ENCODE data around the gene SLC38A1. TPM values are rescaled to one million over a fixed set of nuclear protein-coding genes. Genes with fewer than 3 reads are reported as not detected.

The SLC38A1 gene
- total RNA-seq, 1 experiment from 2014 or later: 259 TPM

- Histone ChIP-seq H3K27me3 (replicated peaks; ENCODE audit: control insufficient read depth, insufficient read depth, low read length) (no peaks in the 10 kb centered on the region), H3K9me3 (no peaks in the 10 kb centered on the region), H3K36me3 (ENCODE audit: control insufficient read depth, insufficient read depth, low read length) (no peaks in the 10 kb centered on the region), H3K4me1 (0 out of 2 replicates have a peak, but pooled peaks cover 5% of the 10 kb centered on the region), H3K4me3 (ENCODE audit: low read depth, low read length) (no peak overlapping the region)
- peaks cover 15% of the 10 kb centered on the region for H3K4me1 Mint-ChIP-seq (ENCODE audit: low read depth, unreplicated experiment)
- no peak for DNase-seq
- ChIA-PET POLR2A (no interaction called here), CTCF (no interaction called here)
- intact Hi-C loops (cut with micrococcal nuclease; ENCODE audit: unreplicated experiment): no loop called here
- H3K27me3 Mint-ChIP-seq (ENCODE audit: insufficient read depth, unreplicated experiment): peaks cover 8% of the 10 kb centered on the region
- H3K4me3 Mint-ChIP-seq (ENCODE audit: unreplicated experiment): no peak overlapping the region
- no TSS peak for BruUV-seq (replicated peaks)
- H3K9me3 Mint-ChIP-seq (ENCODE audit: unreplicated experiment): no peaks in the 10 kb centered on the region
- no peak for TF ChIP-seq CTCF (IDR thresholded peaks at IDR 0.05; ENCODE audit: insufficient read depth in 1 of 2, low read depth in 1 of 2, low read length in 1 of 2, severe bottlenecking in 1 of 2, unreplicated experiment in 1 of 2)
- H3K36me3 Mint-ChIP-seq (ENCODE audit: insufficient read depth, unreplicated experiment): no peaks in the 10 kb centered on the region
- no peak overlapping the region for H3K27ac Mint-ChIP-seq (ENCODE audit: unreplicated experiment)
Observed at GRCh38 chr12:46144433-46144832, 124.4 kb downstream of the SLC38A1 start.

- Mint-ChIP-seq H3K36me3 (ENCODE audit: insufficient read depth, unreplicated experiment) (no peaks in the 10 kb centered on the region), H3K9me3 (ENCODE audit: unreplicated experiment) (peaks cover 7% of the 10 kb centered on the region), H3K27me3 (ENCODE audit: insufficient read depth, unreplicated experiment) (peaks cover 2% of the 10 kb centered on the region), H3K4me1 (ENCODE audit: low read depth, unreplicated experiment) (peaks cover 18% of the 10 kb centered on the region), H3K27ac (ENCODE audit: unreplicated experiment) (no peak overlapping the region), H3K4me3 (ENCODE audit: unreplicated experiment) (no peak overlapping the region)
- Histone ChIP-seq H3K4me3 (ENCODE audit: low read depth, low read length) (no peak overlapping the region), H3K4me1 (peaks cover 18% of the 10 kb centered on the region), H3K27me3 (replicated peaks; ENCODE audit: control insufficient read depth, insufficient read depth, low read length) (no peaks in the 10 kb centered on the region; the same call in 1 of the 2 replicates), H3K9me3 (no peaks in the 10 kb centered on the region), H3K36me3 (ENCODE audit: control insufficient read depth, insufficient read depth, low read length) (no peaks in the 10 kb centered on the region)
- ChIA-PET CTCF (no interaction called here), POLR2A (no interaction called here)
- DNase-seq: no peak
- TF ChIP-seq CTCF (IDR thresholded peaks at IDR 0.05; ENCODE audit: insufficient read depth in 1 of 2, low read depth in 1 of 2, low read length in 1 of 2, severe bottlenecking in 1 of 2, unreplicated experiment in 1 of 2): no peak
- BruUV-seq (replicated peaks): no TSS peak
- intact Hi-C loops (cut with micrococcal nuclease; ENCODE audit: unreplicated experiment): loop anchor here (10.0 kb wide), 1 partner anchor 799 kb away; no protein-coding TSS in a partner anchor
Observed at GRCh38 chr12:46136249-46136648, 132.6 kb downstream of the SLC38A1 start.

GRCh38 chr12:46135750-46136149 is 133.1 kb downstream of the SLC38A1 start:
- peaks cover 2% of the 10 kb centered on the region for H3K27me3 Mint-ChIP-seq (ENCODE audit: insufficient read depth, unreplicated experiment)
- POLR2A ChIA-PET: no interaction called here
- no peaks in the 10 kb centered on the region for H3K36me3 Mint-ChIP-seq (ENCODE audit: insufficient read depth, unreplicated experiment)
- peaks cover 18% of the 10 kb centered on the region for H3K4me1 Mint-ChIP-seq (ENCODE audit: low read depth, unreplicated experiment)
- H3K9me3 Mint-ChIP-seq (ENCODE audit: unreplicated experiment): peaks cover 7% of the 10 kb centered on the region
- Histone ChIP-seq H3K36me3 (ENCODE audit: control insufficient read depth, insufficient read depth, low read length) (no peaks in the 10 kb centered on the region), H3K9me3 (no peaks in the 10 kb centered on the region), H3K4me1 (peaks cover 18% of the 10 kb centered on the region), H3K4me3 (ENCODE audit: low read depth, low read length) (no peak overlapping the region), H3K27me3 (replicated peaks; ENCODE audit: control insufficient read depth, insufficient read depth, low read length) (no peaks in the 10 kb centered on the region; the same call in 1 of the 2 replicates)
- no peak for TF ChIP-seq CTCF (IDR thresholded peaks at IDR 0.05; ENCODE audit: insufficient read depth in 1 of 2, low read depth in 1 of 2, low read length in 1 of 2, severe bottlenecking in 1 of 2, unreplicated experiment in 1 of 2)
- BruUV-seq (replicated peaks): no TSS peak
- no peak for DNase-seq
- H3K4me3 Mint-ChIP-seq (ENCODE audit: unreplicated experiment): no peak overlapping the region
- no peak overlapping the region for H3K27ac Mint-ChIP-seq (ENCODE audit: unreplicated experiment)
- CTCF ChIA-PET: no interaction called here
- intact Hi-C loops (cut with micrococcal nuclease; ENCODE audit: unreplicated experiment): loop anchor here (2.0 to 10.0 kb wide), 2 partner anchors 145 to 799 kb away; partner anchors contain the start of gene SCAF11
